Peyer's patch (tissue), 4 donors: ENCODE data around the gene RANBP1. TPM values are rescaled to one million over a fixed set of nuclear protein-coding genes. Genes with fewer than 3 reads are reported as not detected.
A peak's percentile ranks its signal among the peaks of the same experiment; 100 is the strongest.

Source experiments
- DNase-seq, 3 donors: peaks; one replicate each; pipeline ENCODE4 v3.0.0-alpha.2; 2017 to 2019
- H3K27ac ChIP-seq, 4 donors: fragments of 200-600 bp; sonication (generic); one replicate each; pipeline ENCODE4 v1.5.1; 2016 to 2019
- H3K27me3 ChIP-seq, 2 donors: fragments of 200-600 bp; sonication (generic); one replicate each; pipeline ENCODE4 v1.5.1; 2019
- H3K36me3 ChIP-seq, 3 donors: fragments of 200-600 bp; sonication (generic); one replicate each; pipeline ENCODE4 v1.5.1; 2016 to 2019
- H3K4me1 ChIP-seq, 4 donors: fragments of 200-600 bp; sonication (generic); one replicate each; pipeline ENCODE4 v1.5.1; 2016 to 2019
- H3K4me3 ChIP-seq, 4 donors: fragments of 200-600 bp; sonication (generic); 1 replicate in 3 of 4; 2 replicates in 1 of 4; pipeline ENCODE4 v1.5.1; 2016 to 2019; ENCODE audit warnings: mild to moderate bottlenecking in 1 of 4
- H3K9me3 ChIP-seq, 4 donors: fragments of 200-600 bp; sonication (generic); one replicate each; pipeline ENCODE4 v1.5.1; 2016 to 2019; ENCODE audit warnings: mild to moderate bottlenecking in 1 of 4
- POLR2A ChIP-seq, 2 donors: fragments of 450-650 bp; IDR thresholded peaks; one replicate each; pipeline ENCODE4 v1.5.1; 2017; ENCODE audit warnings: antibody characterized with exemption in 2 of 2, mild to moderate bottlenecking in 2 of 2, moderate library complexity in 2 of 2
- total RNA-seq, 4 donors: library from RNA; depleted of rRNA; stranded (reverse); fragments of >200 nt; gene quantifications; one replicate each; pipeline ENCODE4 v1.1.0, GENCODE V29; 2016
- TF ChIP-seq, protein P1 (sequence below), 6 experiments: fragments of 450-650 bp in 4 of 6; fragments of 200-600 bp in 2 of 6; sonication (generic) in 1 of 6; IDR thresholded peaks; one replicate each; pipeline ENCODE4 v1.5.1; 2017 to 2019; ENCODE audit warnings: antibody characterized with exemption in 6 of 6, mild to moderate bottlenecking in 3 of 6, moderate library complexity in 1 of 6

Gene RANBP1
- total RNA-seq, 4 donors from 2014 or later = 103 to 203 (median 163) TPM

DNA sequence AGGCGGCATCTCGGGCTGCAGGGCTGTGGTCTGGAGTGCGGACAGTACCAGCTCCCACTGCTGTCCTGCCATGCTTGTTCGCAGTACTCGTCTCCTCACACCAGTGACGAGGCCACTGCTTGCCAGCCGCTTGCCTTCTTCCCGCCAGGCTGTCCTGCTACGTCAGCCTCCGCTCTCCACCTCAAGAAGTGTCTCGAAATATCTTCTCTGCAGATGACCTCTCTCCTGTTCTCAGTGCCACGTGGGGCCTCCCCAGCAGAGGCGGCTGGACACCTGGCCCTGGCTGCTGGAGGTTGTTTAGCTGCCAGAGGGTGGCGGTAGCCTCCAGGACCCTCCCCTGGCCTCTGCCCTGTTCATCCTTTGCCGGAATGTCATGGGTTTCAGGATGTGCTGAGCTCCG, 38.0 kb downstream of the RANBP1 start:
- Histone ChIP-seq H3K36me3 (no peaks in the 10 kb centered on the region), H3K4me1 (no peaks in the 10 kb centered on the region), H3K27ac (no peak overlapping the region), H3K27me3 (no peaks in the 10 kb centered on the region), H3K4me3 (no peak overlapping the region), H3K9me3 (no peaks in the 10 kb centered on the region)
- DNase-seq = no peak
- no peak for TF ChIP-seq POLR2A (IDR thresholded peaks at IDR 0.05)
- TF ChIP-seq, protein P1, sequence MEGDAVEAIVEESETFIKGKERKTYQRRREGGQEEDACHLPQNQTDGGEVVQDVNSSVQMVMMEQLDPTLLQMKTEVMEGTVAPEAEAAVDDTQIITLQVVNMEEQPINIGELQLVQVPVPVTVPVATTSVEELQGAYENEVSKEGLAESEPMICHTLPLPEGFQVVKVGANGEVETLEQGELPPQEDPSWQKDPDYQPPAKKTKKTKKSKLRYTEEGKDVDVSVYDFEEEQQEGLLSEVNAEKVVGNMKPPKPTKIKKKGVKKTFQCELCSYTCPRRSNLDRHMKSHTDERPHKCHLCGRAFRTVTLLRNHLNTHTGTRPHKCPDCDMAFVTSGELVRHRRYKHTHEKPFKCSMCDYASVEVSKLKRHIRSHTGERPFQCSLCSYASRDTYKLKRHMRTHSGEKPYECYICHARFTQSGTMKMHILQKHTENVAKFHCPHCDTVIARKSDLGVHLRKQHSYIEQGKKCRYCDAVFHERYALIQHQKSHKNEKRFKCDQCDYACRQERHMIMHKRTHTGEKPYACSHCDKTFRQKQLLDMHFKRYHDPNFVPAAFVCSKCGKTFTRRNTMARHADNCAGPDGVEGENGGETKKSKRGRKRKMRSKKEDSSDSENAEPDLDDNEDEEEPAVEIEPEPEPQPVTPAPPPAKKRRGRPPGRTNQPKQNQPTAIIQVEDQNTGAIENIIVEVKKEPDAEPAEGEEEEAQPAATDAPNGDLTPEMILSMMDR (IDR thresholded peaks at IDR 0.05) = no peak

DNA sequence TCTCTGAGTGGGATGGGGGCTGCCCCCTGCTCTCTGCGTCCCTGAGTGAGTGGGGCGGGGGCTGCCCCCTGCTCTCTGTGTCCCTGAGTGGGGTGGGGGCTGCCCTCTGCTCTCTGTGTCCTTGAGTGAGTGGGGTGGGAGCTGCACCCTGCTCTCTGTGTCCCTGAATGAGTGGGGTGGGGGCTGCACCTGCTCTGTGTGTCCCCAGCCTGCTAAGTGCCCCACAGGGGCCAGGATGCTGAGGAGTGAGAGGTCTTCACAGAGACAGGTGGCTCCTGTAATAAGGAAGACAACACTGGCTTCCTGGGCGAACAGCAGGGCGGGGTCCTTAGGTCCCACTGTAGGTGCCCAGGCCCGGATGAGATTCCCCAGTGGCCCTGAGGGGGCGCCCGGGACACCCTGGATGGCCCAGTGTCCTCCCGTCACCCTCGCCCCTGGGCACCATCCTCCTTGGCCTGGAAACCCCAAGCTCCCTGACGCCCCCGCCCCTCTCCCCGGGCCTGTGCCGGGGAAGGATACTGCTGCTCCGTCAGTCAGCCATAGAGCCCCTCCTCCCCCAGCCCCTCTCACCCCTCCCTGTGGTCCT, 38.8 kb downstream of the RANBP1 start:
- Histone ChIP-seq H3K27ac (no peak overlapping the region), H3K36me3 (no peaks in the 10 kb centered on the region), H3K4me3 (no peak overlapping the region), H3K27me3 (no peaks in the 10 kb centered on the region), H3K9me3 (no peaks in the 10 kb centered on the region), H3K4me1 (no peaks in the 10 kb centered on the region)
- TF ChIP-seq, protein P1 (IDR thresholded peaks at IDR 0.05) = no peak
- no peak for TF ChIP-seq POLR2A (IDR thresholded peaks at IDR 0.05)
- DNase-seq = no peak

DNA sequence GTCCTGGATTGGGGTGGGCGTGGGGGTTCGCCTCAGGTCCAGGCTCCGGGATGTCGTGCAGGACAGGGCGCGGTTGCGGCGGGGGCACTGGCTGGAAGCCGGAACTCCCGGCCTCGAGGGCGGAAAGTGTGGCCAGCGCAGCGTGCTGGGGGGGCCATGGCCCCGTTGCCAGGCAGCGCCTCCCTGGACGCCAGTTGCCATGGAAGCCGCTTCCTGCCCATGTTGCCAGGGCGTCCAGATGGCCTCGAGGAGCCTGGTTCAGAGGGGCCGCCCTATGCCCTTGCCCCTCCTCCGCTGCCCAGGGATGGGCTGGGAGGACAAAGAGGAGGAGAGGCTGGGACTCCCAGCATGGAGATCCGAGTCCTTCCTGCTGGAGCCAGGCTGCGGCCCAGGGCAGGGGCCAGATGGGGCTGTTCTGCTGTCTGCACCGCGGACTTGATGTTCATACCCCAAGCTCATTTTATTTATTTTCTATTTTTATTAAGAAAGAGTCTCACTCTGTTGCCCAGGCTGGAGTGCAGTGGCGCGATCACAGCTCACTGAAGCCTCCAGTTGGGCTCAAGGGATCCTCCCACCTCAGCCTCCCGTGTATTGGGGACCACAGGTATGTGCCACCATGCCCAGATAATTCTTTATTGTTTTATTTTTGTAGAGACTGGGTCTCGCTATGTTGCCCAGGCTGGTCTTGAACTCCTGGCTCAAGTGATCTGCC, 39.6 kb downstream of the RANBP1 start:
- no peaks in the 10 kb centered on the region for H3K9me3 ChIP-seq
- H3K27me3 ChIP-seq = no peaks in the 10 kb centered on the region
- no peak for DNase-seq
- TF ChIP-seq, protein P1 (IDR thresholded peaks at IDR 0.05) = no peak
- no peak for TF ChIP-seq POLR2A (IDR thresholded peaks at IDR 0.05)
- H3K4me1 ChIP-seq = no peaks in the 10 kb centered on the region
- H3K27ac ChIP-seq = no peak overlapping the region
- no peak overlapping the region for H3K4me3 ChIP-seq
- H3K36me3 ChIP-seq = no peaks in the 10 kb centered on the region

DNA sequence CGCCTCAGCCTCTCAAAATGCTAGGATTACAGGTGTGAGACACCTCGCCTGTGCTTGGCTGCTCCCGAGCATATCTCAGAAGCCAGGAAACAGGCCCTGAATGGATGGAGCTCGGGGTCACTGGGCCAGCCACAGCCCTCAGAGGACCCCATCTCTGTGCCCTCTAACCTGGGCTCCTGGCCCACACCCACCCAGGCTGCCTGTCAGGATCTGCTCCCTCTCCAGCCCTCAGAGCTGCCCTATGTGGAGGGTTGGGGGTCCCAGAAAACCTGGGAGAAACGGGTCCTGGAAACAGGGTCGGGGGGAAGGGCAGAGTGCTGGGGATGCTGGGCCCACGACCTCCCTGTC, 40.1 kb downstream of the RANBP1 start:
- Histone ChIP-seq H3K4me1 (no peaks in the 10 kb centered on the region), H3K27me3 (no peaks in the 10 kb centered on the region), H3K36me3 (no peaks in the 10 kb centered on the region), H3K9me3 (no peaks in the 10 kb centered on the region), H3K4me3 (no peak overlapping the region), H3K27ac (no peak overlapping the region)
- TF ChIP-seq, protein P1 (IDR thresholded peaks at IDR 0.05) = no peak
- TF ChIP-seq POLR2A (IDR thresholded peaks at IDR 0.05) = no peak
- DNase-seq = no peak

DNA sequence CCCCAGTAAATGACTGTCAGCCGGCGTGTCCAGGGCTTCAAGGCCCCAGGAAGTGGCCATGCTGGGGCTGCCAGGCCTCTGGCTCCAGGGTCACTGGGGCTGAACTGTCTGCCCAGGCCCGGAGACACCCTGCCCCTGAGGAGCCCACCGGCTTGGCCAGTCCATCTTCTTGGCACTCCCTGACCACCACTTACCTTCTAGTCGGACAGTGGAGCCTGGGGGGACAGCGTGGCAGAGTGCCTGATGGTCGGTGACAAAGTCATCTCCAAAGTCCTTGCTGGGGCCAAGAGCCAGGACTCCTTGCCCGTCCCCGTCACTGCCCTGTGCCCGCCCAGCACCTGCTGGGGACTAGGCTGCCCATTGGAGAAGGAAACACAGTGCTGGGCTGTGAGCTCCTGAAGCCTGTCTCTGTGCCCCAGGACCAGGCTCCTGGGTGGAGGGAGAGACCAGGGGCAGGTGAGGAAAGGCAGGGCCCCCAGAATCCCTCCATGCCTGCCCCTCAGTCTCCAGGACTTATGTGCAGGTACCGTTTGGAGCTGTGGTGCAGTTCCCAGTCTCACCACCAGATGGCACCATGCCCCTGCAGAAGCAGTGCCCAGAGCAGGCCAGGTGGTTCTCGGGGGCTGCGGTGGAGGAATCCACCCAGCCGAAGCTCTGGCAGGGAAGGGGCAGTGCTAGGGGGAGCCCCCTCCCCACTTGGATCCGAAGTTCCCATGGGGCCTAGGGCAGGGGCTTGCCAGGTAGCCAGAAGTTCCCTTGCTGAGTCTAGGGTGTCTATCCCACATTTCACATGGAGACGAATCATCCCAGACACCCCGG, 40.9 kb downstream of the RANBP1 start:
- H3K4me1 ChIP-seq = no peaks in the 10 kb centered on the region
- no peaks in the 10 kb centered on the region for H3K36me3 ChIP-seq
- no peaks in the 10 kb centered on the region for H3K27me3 ChIP-seq
- peak; percentile 89 to 95 (median 89) for DNase-seq
- TF ChIP-seq, protein P1 (IDR thresholded peaks at IDR 0.05) = peak; percentile 96 to 100 (median 99)
- peak in 1 of 2 donors; percentile 35 for TF ChIP-seq POLR2A (IDR thresholded peaks at IDR 0.05)
- no peak overlapping the region for H3K27ac ChIP-seq
- no peak overlapping the region for H3K4me3 ChIP-seq
- no peaks in the 10 kb centered on the region for H3K9me3 ChIP-seq
